HG03558 (cell line): ENCODE data around the gene PHLDA1.

Experiments used
- ATAC-seq: cut with Tn5 transposase; IDR thresholded peaks from one replicate; pipeline ENCODE4 v1.9.1; 2021; ENCODE audit warnings: moderate number of reproducible peaks; ENCODE audit not compliant: unreplicated experiment; ENCODE audit errors: extremely low read depth

Gene PHLDA1

DNA sequence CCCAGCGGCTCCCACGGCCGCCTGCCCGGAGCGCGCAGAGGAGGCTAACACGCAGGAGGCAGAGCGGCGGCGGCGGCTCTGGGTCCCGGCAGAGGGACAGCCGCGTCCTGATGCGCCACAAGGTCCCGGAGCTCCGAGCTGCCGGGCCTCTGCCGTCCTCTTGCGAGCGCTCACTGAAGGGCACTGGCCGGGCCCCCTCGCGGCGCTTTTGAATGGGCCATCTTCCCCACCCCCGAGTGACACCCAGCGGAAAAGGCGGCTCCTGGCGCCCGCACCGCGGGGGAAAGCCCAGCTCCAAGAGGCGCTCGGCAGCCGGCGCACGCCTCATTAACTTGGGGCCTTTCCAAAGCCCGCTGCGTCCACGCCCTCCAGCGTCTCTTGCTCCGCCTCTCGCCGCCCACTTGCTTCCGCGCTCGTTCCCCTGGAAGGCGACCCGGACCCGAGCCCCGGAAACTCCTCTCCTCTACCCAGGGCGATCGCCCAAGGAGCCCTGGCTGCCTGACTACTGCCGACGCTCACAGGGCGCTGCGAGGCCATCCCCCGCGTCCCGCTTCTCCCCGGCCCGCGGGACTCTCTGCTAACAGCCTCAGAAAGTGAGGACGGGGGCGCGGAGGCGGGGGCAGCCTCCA is at the start of gene PHLDA1:
TSS of gene PHLDA1 (minus strand) at position 363 of the 629 bp plus-strand sequence.
- ATAC-seq = peak; percentile 70

DNA sequence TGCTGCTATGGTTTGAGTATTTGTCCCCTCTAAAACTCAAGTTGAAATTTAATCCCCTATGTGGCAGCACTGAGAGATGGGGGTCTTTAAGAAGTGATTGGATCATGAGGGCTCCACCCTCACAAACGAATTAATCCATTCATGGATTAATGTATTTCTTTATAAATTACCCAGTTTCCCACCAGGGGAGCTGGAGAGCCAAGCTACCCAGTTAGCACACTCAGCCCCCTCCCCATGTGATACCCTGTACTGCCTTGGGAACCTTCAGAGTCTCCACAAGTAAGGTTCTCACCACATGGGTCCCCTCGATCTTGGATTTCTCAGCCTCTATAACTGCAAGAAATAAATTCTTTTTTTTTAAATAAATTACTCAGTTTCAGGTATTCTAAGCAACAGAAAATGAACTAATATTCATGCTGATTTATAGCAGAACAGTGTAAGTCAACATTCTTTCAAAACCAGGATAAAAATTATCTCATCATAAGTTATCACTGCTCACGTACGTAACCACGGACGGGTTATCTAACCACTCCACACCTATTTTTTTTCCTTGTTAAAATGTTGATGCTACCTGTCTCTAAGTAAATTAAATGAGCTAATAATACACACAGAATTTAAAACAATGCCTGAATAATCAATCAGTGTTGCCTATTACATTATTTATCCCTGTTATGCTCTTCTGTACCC is 49.3 kb upstream of the PHLDA1 start:
- no peak for ATAC-seq

DNA sequence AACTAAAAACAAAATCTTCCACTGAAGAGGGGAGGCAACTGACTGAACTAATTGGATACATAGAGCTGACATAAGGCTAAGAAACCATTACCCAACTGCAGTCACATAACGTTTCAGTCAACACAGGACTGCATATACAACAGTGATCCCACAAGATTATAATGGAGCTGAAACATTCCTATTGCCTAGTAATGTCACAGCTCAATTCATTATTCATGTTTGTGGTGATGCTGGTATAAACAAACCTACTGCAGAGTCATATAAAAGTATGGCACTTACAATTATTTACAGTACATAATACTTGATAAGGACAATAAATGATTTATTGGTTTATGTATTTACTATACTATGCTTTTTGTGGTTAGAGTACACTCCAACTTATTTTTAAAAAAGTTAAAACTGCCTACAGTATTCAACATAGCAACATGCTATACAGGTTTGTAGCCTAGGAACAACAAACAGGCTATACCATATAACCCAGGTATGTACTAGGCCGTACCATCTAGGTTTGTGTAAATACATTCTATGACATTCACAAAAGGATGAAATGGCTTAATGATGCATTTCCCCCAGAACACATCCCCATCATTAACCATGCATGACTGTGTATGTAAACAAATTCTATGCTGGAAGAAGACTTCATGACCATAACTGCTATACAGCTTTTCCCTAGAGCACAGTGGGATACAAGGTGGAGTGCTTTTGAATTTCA is 48.6 kb upstream of the PHLDA1 start:
- ATAC-seq = no peak

DNA sequence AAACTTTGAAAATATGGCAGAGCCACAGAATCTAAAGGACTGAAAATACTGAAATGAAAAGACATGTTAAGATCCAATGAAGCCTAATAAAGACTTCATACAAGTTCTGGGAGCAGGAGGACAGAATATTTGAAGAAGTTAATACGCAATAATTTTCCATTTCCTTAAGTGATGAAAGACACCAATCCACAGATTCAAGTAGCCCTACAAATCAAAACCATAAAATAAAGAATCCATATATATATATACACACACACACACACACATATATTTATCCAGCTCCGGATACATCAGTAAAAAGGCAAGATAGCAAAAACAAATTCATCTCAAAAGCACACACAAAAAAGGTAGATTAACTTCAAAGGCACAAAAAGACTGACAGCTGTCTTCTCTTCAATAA is 47.2 kb upstream of the PHLDA1 start:
- no peak for ATAC-seq

DNA sequence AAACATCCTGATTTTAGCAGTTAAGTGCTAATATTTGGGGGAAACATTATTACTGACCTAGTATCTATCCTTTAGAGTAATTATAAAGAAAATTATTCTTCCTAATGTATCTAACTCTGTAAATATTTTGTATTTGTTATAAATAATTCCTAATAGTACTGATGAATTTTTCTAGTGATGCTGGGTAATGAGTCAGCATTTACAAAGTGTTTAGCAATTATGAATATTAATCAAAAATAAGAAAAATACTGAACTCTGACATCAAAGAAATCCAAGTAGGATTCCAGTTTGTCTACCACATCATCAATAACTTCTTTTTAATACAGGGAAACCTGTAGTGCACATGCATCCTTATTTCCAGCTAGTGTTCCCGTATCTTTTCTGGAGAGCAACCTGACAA is 43.9 kb upstream of the PHLDA1 start:
- no peak for ATAC-seq

DNA sequence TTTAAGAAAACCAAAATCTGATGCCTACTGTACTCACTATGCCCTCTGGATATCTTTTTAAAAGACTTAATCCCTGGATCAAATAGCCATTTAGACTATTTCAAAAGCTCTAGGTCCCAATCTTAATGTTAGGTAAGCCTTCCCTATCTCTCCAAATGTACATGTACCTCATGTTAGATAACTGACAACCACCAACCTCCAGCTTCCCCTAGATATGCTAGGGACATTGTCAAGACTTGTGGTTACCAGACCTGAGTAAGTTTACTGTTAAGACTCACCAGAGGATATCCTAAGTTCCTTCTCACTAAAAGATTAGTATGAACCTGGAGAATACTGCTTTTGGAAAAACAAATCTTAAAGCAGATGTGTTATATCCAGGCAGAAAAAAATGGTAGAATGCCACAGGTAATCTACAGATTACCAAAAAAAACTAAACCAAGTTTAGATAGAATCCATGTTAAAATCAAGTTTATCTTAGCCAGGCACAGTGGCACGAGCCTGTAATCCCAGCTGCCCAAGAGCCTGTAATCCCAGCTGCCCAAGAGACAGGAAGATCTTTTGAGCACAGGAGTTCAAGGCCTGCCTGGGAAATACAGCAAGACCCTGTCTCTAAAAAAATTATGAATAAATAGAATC is 43.2 kb upstream of the PHLDA1 start:
- no peak for ATAC-seq

DNA sequence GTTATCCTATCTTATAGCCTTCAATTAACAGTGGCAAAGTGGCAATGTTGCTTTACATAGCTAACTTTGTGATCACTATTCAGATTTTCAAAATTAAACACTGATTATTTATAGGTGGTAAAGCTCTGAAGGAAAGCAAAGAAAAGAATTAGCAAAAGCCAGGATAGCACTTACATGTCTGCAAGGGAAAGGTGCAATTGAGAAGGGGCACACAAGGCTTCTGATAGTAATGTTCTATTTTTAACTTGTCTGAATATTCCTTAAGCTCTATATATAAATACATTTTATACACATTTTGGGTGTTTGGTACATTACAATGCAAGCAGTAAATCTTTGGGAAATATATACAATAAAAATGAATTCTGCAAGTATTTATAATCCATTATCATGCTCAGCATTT is 42.0 kb upstream of the PHLDA1 start:
- no peak for ATAC-seq

DNA sequence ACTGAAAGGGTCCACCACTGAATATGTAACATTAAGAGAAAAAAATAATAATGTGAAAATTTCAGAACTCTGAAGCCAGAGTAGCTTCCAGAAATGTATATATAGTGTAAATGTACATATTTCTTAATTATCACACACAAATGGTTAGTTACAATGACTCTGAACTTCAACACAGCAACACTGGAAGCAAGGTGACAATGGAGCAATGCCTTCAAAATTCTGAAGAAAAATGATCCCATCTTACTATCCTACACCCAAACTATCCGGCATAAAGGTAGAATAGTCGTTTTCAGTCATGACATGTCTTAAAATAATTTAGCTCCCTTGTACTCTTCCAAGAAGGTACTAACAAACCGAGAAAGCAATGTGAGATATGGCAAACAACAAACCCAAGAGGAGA is 41.0 kb upstream of the PHLDA1 start:
- no peak for ATAC-seq

DNA sequence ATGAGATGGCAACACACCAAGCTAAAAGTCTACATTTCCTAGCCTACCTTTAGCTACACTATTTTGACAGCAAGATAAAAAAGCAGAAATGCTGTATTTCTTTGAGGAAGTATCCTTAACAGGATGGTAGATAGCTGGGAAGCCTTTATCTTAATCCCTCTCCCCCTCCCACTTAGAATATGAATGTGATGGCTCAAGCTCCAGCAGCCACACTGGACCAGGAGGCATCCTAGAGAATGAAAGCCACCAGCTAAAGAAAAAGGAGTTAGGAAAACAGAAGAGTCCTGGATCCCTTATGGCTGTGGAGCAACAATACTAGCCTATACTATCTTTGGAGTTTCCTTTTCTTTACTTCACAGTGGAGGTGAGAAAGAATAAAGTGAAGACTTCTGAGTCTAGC is 37.8 kb upstream of the PHLDA1 start:
- ATAC-seq = no peak

DNA sequence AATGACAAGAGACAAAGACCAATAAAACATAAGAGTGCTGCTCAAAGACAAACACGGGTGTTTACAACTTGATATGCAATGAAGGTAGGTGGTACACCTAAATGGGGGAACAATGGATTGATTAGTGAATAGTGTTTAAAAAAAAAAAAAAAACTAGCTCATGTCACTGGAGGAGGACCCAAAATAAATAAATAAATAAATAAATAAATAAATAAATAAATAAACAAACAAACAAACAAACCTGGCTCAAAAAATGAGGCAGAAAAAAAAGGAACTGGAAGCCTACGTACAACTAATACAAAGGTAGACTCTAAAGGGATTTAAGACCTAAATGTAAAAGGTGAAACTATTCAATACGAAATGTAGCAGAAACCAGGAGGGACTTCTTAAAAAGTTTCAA is 34.3 kb upstream of the PHLDA1 start:
- no peak for ATAC-seq

DNA sequence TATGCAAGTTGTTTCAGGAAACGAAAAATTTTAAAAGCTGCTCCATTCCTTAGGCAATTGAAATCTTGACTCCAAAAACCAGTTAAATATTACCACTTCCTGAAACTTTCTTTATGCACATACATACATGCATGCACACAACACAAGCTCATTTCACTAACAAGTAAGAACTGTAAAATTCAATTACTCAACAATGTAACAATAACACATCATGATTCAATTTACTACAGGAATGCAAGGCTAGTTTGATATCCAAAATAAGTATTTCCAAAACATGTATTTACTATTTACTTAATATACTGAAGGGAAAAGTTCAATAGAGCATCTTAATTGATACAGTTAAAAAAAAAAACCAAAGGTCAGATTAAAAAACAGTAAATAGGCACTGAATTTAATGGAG is 33.3 kb upstream of the PHLDA1 start:
- no peak for ATAC-seq

DNA sequence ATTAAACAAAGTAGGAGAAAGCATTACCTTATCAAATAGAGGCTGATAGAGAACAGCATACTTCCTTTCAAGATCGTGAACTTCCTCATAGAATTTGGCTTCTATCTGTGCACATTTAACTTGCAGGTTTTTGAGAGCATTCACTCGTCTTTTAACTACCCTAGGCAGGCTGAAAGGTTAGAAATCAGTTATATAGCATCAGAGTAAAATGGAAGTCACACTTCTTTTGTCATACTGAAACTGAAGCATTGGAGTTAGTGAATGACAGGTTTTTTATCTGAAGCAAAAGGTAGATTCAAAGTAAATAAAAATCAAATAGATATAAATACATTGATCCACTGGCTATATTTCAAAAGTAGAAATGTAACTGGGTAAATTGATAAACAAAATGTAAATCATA is 28.5 kb upstream of the PHLDA1 start:
- no peak for ATAC-seq

DNA sequence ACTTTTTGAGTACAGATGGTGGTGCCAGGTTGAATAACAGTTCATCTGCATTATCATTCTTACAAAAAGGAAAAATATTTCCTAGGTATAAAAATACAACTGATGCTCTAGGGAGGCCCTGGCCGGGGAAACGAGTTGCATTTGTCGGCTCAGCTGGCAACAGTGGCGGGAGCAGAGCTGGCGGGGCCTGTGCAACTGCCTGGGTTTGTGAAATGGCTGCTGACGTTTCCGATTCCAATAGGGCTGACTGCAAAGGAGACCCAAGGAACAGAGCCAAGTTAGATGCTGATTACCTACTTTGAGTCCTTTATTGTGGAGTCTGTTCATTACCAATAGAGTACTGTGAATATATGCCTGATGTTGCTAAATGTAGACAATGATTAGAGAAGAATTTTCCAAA is 25.8 kb upstream of the PHLDA1 start:
- no peak for ATAC-seq

DNA sequence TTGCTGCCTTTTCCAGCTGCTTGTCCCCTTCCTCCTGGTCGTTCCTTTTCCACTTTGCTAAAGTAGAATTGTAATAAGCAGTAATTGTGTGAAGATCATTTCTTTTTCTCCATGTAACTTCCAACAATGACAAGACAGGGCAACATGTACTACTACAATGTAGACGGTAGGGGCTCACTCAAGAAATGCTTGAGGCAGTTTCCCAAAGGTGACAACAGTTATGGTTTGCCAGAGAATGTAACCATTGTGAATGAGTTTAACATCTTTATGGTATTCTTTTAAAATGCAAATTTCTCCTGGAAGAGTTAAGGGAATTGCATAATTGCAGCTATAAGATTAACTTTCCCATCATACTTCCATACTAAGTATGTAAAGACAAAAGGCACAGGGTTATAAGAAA is 23.8 kb upstream of the PHLDA1 start:
- ATAC-seq = no peak

DNA sequence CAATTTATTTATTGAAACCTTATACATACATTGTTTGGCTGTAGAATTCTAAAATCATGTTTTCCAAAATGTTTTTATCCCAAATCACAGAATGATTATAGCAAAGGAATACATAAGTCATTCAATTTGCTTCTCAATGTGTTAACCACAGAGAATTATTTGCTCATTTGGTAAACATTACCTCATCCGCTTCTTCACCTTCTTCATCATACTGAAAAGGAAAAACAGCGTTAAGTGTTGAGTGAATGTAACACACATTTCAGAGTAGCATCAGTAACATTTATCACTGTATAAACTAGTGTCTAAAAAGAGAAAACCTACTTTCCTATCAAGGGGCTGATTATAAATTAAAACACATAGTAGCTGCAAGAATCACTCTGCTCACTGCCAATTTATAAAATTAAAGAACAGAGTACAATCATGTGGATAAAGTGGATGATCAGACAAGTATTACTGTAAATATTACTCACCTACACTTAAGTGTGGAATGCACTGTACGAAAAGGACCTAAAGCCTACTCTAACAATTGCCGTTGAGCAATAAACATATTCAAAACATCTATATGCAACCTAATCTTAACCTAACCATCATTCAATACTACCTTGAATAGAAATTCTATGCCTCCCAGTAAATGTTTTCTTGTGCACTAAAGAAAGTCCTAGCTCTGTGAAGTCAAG is 18.1 kb upstream of the PHLDA1 start:
- ATAC-seq = no peak

DNA sequence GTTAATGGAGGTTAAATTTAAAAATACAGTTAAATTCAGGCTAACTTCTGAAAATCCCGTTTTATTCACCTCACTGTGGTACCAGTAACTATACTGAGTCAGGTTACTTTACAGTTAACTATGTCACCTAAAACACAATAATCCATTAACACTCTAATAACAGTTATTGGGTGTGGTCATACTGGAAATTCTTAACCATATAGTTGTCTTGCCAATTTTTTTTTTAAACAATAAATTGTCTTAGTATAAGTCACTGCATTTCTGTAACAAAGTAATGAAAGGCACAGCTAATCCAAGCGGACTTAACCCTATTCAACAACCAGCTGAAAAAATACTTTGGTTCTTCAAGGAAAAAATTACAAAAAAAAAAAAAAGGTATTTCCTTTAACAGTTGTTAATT is 16.2 kb upstream of the PHLDA1 start:
- ATAC-seq = no peak

DNA sequence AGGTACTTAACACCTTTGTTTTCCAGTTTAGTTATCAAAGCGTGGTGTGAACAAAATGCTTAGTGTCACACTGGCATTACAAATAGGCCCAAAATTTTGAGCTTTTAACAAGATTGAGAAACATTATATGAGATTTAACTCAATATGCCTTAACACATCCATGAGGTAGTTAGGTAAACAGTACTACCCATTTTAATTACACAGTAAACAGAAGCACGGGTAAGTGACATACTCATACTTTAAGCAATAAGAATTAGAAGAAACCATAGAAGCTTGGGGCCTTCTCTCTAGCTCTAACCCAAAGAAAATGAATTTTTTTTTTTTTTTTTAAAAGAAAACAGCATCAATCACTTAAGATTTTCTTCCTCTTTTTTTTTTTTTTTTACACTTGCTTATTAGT is 15.5 kb upstream of the PHLDA1 start:
- no peak for ATAC-seq

DNA sequence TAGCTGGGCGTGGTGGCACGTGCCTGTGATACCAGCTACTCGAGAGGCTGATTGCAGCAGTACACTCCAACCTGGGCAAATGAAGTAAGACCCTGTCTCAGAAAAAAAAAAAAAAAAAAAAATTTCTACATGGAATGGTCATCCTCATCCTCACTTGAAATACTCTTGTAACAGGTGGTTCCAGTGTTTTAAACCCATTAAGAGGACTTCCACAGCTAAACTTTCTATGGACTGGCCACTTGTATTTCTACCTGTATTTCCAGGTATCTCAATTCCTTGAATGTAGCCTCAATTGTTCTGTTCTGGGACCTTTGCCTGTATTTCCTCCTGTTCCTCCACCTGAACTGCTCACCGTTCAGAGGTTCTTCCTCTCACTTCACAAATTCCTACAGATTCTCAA is 11.8 kb upstream of the PHLDA1 start:
- no peak for ATAC-seq

DNA sequence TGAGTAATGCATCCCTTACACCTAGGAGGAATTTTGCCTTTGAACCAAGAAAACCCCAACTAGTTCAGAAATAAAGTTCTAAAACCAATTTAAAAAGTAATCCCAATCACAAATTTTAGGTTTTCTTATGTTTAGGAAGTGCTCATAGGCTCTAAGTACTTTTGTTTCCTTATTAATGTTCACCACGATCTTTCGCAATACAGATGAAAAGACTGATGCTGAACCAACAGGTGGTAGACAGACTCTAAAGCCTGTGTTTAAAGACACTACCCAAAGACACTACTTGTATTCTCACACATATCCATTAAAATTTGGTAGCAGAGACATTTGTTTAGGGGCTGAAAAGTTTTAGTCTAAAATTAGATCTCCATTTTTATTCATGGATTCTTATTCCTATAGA is 10.6 kb upstream of the PHLDA1 start:
- no peak for ATAC-seq

DNA sequence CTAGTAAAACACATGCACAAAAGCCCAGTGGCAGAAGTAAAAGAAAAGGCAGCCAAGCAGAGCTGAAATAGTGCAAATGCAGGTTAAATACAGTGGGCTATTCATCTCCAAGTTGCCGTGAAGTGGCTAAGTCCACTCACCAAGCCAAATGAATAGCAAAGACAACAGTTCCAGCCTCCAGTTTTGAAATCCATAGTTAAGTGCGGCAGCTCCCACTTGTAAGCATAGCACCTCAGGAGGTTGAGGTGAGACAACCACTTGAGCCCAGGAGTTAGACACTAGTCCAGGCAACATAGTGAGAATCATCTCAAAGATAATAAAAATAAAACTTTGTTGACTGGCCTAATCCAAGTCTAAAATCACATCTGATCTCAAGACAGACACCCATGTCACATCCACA is 9.8 kb upstream of the PHLDA1 start:
- ATAC-seq = no peak

DNA sequence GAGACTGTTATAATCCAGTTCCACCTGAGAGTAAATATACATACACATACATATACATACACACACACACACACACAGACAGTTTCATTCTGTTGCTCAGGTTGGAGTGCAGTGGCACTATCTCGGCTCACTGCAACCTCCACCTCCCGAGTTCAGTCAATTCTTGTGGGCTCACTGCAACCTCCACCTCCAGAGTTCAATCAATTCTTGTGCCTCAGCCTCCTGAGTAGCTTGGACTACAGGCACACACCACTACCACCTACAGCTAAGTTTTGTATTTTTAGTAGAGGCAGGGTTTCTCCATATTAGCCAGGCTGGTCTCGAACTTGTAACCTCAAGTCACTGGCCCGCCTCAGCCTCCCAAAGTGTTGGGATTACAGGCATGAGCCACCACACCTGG is 8.9 kb upstream of the PHLDA1 start:
- ATAC-seq = no peak
